Stimulated activated memory B cell treated with anti-CD40 and anti-IgM and Interleukin-4, amounts not matched to agents 10 μg/mL and 1 μg/mL and 100 μg/mL, for 72 hours (primary cell): ENCODE data around the gene SH2D6.
"Not testable (repeated sequence)": the region's sequence is repeated elsewhere in the genome, so short reads cannot be mapped to it uniquely, and the experiment has no call there.

Experiments used
- ATAC-seq: fragments of 150-1000 bp; cut with Tn5 transposase; 2 replicates; pipeline ENCODE4 v1.10.0; 2021
- H3K27ac Mint-ChIP-seq: one replicate; pipeline ENCODE4 v1.8.0; 2022; ENCODE audit warnings: mild to moderate bottlenecking, mixed read lengths
- H3K27me3 Mint-ChIP-seq: one replicate; pipeline ENCODE4 v1.8.0; 2022; ENCODE audit warnings: mixed read lengths
- H3K36me3 Mint-ChIP-seq: one replicate; pipeline ENCODE4 v1.8.0; 2022; ENCODE audit warnings: mixed read lengths
- H3K4me1 Mint-ChIP-seq: one replicate; pipeline ENCODE4 v1.8.0; 2022; ENCODE audit warnings: mixed read lengths
- H3K4me3 Mint-ChIP-seq: one replicate; pipeline ENCODE4 v1.8.0; 2022; ENCODE audit warnings: mild to moderate bottlenecking, moderate library complexity, mixed read lengths
- H3K9me3 Mint-ChIP-seq: one replicate; pipeline ENCODE4 v1.8.0; 2022; ENCODE audit warnings: mixed read lengths

Gene SH2D6

DNA sequence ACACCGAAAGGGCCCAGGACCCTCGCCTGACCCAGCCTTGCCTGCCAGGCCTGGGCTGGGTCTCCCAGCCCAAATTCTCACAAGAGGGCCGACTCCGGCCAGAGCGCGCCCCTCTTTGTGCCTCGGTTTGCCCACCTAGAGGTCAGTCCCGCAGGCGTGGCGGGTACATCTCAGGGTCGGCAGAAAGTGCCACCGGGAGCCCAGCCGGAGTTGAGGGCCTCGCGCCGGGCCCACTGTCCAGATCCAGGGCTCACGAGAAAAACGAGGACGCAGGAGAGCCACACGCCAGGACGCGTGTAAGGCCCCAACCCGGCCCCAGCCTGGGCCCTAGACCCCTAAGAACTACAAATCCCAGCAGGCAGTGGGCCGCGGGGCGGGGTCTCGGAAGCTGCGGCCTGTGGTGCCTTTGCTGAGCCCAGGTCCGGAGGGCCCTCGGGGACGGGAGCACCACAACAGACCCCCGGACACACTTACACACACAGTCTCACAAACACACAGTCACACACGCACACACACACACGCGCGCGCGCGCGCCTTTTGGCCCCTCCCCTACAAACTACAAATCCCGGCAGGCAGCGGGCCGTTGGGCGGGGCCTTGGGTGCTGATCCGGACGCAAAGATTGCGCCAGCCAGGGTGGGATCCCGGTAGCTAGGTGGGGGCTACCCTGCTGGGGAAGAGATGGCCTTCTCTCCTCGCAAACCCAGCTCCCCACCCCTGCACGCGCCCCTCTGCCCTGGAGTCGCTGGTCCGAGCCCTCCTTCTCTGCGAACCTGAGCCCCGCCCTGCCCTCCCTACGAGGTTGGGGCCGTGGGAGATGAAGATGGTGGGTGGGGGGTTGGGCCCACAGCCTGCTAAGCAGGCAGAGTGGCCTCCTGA, at the start of gene SH2D6:
SH2D6 (plus strand) TSS at position 583 of the 877 bp plus-strand sequence. CDS start 10,752 bp downstream, outside the sequence.
- H3K27me3 Mint-ChIP-seq: no peaks in the 10 kb centered on the region
- ATAC-seq: peak; percentile 90
- peak within 1 kb of the TSS; percentile 96 for H3K4me3 Mint-ChIP-seq
- peaks cover 46% of the 10 kb centered on the region for H3K4me1 Mint-ChIP-seq
- H3K27ac Mint-ChIP-seq: peak within 1 kb of the TSS; percentile 94
- H3K9me3 Mint-ChIP-seq: no peaks in the 10 kb centered on the region
- no peaks in the 10 kb centered on the region for H3K36me3 Mint-ChIP-seq

GRCh38 chr2:85368921-85369320, 49.6 kb upstream of the SH2D6 start:
- Mint-ChIP-seq H3K4me3 (no peak overlapping the region), H3K9me3 (no peaks in the 10 kb centered on the region), H3K27ac (no peak overlapping the region), H3K27me3 (no peaks in the 10 kb centered on the region), H3K36me3 (peaks cover 37% of the 10 kb centered on the region), H3K4me1 (no peaks in the 10 kb centered on the region)
- no peak for ATAC-seq

DNA sequence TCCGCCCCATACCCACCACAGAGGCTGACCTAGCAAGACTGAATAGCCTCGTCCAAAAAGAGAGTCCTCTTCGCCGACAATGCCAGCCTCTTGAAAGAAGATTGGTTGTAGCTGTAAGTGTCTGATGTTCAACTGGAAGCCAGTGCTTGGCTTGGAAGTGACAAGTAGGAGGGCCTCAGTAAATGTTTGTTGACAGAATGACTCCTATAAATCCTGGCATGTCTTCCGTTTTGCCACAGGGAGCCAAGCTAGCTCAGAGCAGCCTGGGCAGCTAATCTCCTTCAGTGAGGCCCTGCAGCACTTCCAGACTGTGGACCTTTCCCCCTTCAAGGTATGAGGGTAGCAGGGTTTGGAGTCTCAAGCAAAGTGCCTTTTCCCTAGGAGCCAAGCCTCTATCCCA, 49.0 kb upstream of the SH2D6 start:
- Mint-ChIP-seq H3K9me3 (no peaks in the 10 kb centered on the region), H3K4me1 (no peaks in the 10 kb centered on the region), H3K36me3 (peaks cover 40% of the 10 kb centered on the region), H3K27me3 (no peaks in the 10 kb centered on the region), H3K4me3 (no peak overlapping the region), H3K27ac (no peak overlapping the region)
- ATAC-seq: no peak

- no peak for ATAC-seq
- Mint-ChIP-seq H3K9me3 (no peaks in the 10 kb centered on the region), H3K4me1 (no peaks in the 10 kb centered on the region), H3K27me3 (no peaks in the 10 kb centered on the region), H3K27ac (no peak overlapping the region), H3K36me3 (peaks cover 52% of the 10 kb centered on the region), H3K4me3 (no peak overlapping the region)
Measured at GRCh38 chr2:85371045-85371444, 47.5 kb upstream of the SH2D6 start.

- Mint-ChIP-seq H3K4me3 (no peak overlapping the region), H3K9me3 (no peaks in the 10 kb centered on the region), H3K36me3 (peaks cover 68% of the 10 kb centered on the region), H3K27ac (no peak overlapping the region), H3K27me3 (no peaks in the 10 kb centered on the region), H3K4me1 (no peaks in the 10 kb centered on the region)
- no peak for ATAC-seq
Measured at GRCh38 chr2:85376291-85377065, 42.0 kb upstream of the SH2D6 start.

GRCh38 chr2:85377083-85377482, 41.4 kb upstream of the SH2D6 start:
- Mint-ChIP-seq H3K27ac (no peak overlapping the region), H3K4me1 (no peaks in the 10 kb centered on the region), H3K27me3 (no peaks in the 10 kb centered on the region), H3K4me3 (no peak overlapping the region), H3K9me3 (no peaks in the 10 kb centered on the region), H3K36me3 (peaks cover 65% of the 10 kb centered on the region)
- ATAC-seq: no peak

GRCh38 chr2:85378257-85378656, 40.3 kb upstream of the SH2D6 start:
- Mint-ChIP-seq H3K27ac (no peak overlapping the region), H3K9me3 (no peaks in the 10 kb centered on the region), H3K36me3 (peaks cover 63% of the 10 kb centered on the region), H3K27me3 (no peaks in the 10 kb centered on the region), H3K4me1 (no peaks in the 10 kb centered on the region), H3K4me3 (no peak overlapping the region)
- no peak for ATAC-seq

- peaks cover 56% of the 10 kb centered on the region for H3K36me3 Mint-ChIP-seq
- no peaks in the 10 kb centered on the region for H3K27me3 Mint-ChIP-seq
- H3K4me1 Mint-ChIP-seq: no peaks in the 10 kb centered on the region
- H3K27ac Mint-ChIP-seq: no peak overlapping the region
- ATAC-seq: no peak
- no peak overlapping the region for H3K4me3 Mint-ChIP-seq
- no peaks in the 10 kb centered on the region for H3K9me3 Mint-ChIP-seq
Measured at GRCh38 chr2:85380048-85380447, 38.5 kb upstream of the SH2D6 start.

DNA sequence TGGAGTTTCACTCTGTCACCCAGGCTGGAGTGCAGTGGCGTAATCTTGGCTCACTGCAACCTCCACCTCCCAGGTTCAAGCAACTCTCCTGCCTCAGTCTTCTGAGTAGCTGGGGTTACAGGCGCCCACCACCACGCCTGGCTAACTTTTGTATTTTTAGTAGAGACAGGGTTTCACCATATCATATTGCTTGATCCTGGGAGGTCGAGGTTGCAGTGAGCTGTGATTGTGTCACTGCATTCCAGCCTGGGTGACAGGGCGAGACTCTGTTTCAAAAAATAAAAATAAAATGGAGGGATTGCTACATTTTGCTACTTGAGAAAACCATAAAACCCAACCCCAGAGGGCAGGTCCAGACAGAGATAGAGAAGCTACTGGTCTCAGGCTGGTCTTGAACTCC, 35.4 kb upstream of the SH2D6 start:
- not testable (repeated sequence) for H3K4me1 Mint-ChIP-seq, ATAC-seq, H3K9me3 Mint-ChIP-seq, H3K4me3 Mint-ChIP-seq, H3K27ac Mint-ChIP-seq, H3K27me3 Mint-ChIP-seq
- H3K36me3 Mint-ChIP-seq: peaks cover 33% of the 10 kb centered on the region

GRCh38 chr2:85383850-85384249, 34.7 kb upstream of the SH2D6 start:
- no peak overlapping the region for H3K27ac Mint-ChIP-seq

GRCh38 chr2:85385746-85386145, 32.8 kb upstream of the SH2D6 start:
- Mint-ChIP-seq H3K27me3 (no peaks in the 10 kb centered on the region), H3K36me3 (peaks cover 29% of the 10 kb centered on the region), H3K4me3 (no peak overlapping the region), H3K4me1 (peaks cover 9% of the 10 kb centered on the region), H3K27ac (peak overlapping the region; percentile 10), H3K9me3 (no peaks in the 10 kb centered on the region)
- ATAC-seq: no peak

More at GRCh38 chr2:85383850-85384249, 34.7 kb upstream of the SH2D6 start:
- no peaks in the 10 kb centered on the region for H3K4me1 Mint-ChIP-seq
- ATAC-seq: no peak
- no peaks in the 10 kb centered on the region for H3K9me3 Mint-ChIP-seq
- peaks cover 26% of the 10 kb centered on the region for H3K36me3 Mint-ChIP-seq
- H3K27me3 Mint-ChIP-seq: no peaks in the 10 kb centered on the region
- H3K4me3 Mint-ChIP-seq: no peak overlapping the region

- H3K27me3 Mint-ChIP-seq: no peaks in the 10 kb centered on the region
- H3K9me3 Mint-ChIP-seq: no peaks in the 10 kb centered on the region
- ATAC-seq: no peak
- no peak overlapping the region for H3K4me3 Mint-ChIP-seq
- H3K4me1 Mint-ChIP-seq: peaks cover 27% of the 10 kb centered on the region
- peaks cover 35% of the 10 kb centered on the region for H3K36me3 Mint-ChIP-seq
- no peak overlapping the region for H3K27ac Mint-ChIP-seq
Measured at GRCh38 chr2:85387754-85388153, 30.8 kb upstream of the SH2D6 start.

GRCh38 chr2:85388878-85389538, 29.5 kb upstream of the SH2D6 start:
- no peak for ATAC-seq
- Mint-ChIP-seq H3K4me3 (no peak overlapping the region), H3K27me3 (no peaks in the 10 kb centered on the region), H3K36me3 (peaks cover 38% of the 10 kb centered on the region), H3K4me1 (peaks cover 37% of the 10 kb centered on the region), H3K27ac (peak overlapping the region; percentile 83), H3K9me3 (no peaks in the 10 kb centered on the region)

DNA sequence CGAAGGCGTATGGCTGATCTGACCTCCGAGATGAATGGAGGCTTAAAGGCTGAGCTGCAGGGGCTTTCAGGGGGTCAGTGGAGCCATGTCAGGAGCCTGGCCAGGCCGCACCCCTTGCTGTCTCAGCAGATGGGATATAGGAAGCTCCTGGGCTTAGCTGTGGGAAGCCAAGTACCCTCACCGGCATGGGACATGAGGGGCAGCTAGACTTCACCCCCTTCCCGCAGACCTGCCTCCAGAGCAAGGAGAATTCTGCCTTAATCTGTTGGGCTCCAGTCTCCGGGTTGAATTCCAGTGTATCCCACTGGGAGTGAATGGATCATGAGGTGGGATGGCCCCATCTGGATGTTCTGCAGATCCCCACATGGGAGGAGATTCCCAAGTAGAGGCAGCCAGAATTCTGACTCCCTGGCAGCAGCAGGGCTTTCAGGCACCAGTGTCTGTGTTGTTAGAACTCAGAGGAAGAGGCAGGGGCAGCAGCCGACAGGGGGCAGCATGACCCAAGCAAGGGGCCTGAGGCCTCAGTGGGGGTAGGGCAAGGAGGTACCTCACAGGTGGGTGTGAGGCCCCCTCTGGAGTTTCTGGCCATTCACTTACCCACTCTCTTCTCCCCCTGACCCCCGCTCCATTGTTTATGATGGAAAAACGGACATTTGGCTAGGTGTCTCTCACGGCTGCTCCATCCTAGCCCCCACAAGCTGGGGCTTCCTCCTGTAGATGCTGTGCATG, 27.4 kb upstream of the SH2D6 start:
- Mint-ChIP-seq H3K36me3 (peaks cover 44% of the 10 kb centered on the region), H3K27ac (peak overlapping the region; percentile 83), H3K4me3 (no peak overlapping the region), H3K4me1 (peaks cover 40% of the 10 kb centered on the region), H3K9me3 (no peaks in the 10 kb centered on the region), H3K27me3 (no peaks in the 10 kb centered on the region)
- ATAC-seq: peak; percentile 47

- Mint-ChIP-seq H3K27me3 (no peaks in the 10 kb centered on the region), H3K27ac (peak overlapping the region; percentile 83), H3K4me1 (peaks cover 52% of the 10 kb centered on the region), H3K36me3 (peaks cover 70% of the 10 kb centered on the region), H3K4me3 (no peak overlapping the region), H3K9me3 (no peaks in the 10 kb centered on the region)
- no peak for ATAC-seq
Measured at GRCh38 chr2:85393836-85394235, 24.7 kb upstream of the SH2D6 start.
